Suprapubic skin (tissue), 4 donors: ENCODE data around the gene SLC37A3.

Source experiments
- EP300 ChIP-seq: sonication (generic); formaldehyde crosslinking; IDR thresholded peaks from one replicate; pipeline ENCODE4 v1.6.1; 2017; ENCODE audit warnings: antibody characterized with exemption
- POLR2AphosphoS5 ChIP-seq, 3 donors: sonication (generic); formaldehyde crosslinking; IDR thresholded peaks; one replicate each; pipeline ENCODE4 v1.6.1; 2017; ENCODE audit warnings: antibody characterized with exemption in 3 of 3

DNA sequence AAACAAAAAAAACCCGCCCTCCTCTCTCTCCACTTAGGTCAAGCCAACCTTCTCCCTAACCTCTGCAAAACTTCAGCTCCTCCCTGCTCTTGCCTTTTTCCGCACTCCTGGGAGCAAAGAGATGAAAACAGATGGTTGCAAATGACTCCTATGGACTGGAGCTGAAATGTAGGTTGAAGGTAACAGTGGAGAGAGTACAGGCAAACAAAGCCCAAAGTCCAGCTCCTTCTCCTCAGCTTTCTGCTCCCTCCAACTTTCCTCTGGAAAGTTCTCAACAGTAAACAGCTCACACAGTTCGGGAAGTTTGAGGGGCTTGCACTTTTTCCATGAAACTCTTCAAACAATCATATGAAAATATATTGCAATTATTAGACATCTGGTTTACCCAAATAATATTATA, 90.3 kb downstream of the SLC37A3 start:
- no peak for TF ChIP-seq EP300
- no peak for TF ChIP-seq POLR2AphosphoS5 (IDR thresholded peaks at IDR 0.05)
